Hypothalamus (tissue), 51 donors: ENCODE results near the gene S100A12.

ENCODE experiments used
- DNase-seq, 51 donors: peaks; one replicate each; lab custom pipeline; 2025; lab: John Stamatoyannopoulos, UW

Gene S100A12

GRCh38 chr1:153337980-153338853, 37.2 kb downstream of the S100A12 start:
- DNase-seq, result no peak

- DNase-seq, result no peak
Observed at GRCh38 chr1:153336650-153337049, 38.8 kb downstream of the S100A12 start.

GRCh38 chr1:153333902-153334301, 41.5 kb downstream of the S100A12 start:
- DNase-seq, result no peak

- DNase-seq, result peak in 4 of 51 donors; percentile 0 to 33 (median 12)
Observed at GRCh38 chr1:153324912-153325311, 50.5 kb downstream of the S100A12 start.
